Right atrium auricular region (tissue), 2 donors: ENCODE measurements around the gene SERPINA4. TPM values are rescaled to one million over a fixed set of nuclear protein-coding genes. Genes with fewer than 3 reads are reported as not detected.

Experiments used
- DNase-seq: peaks from one replicate; pipeline ENCODE4 v3.0.0-alpha.2; 2019; ENCODE audit warnings: low spot score
- H3K27ac ChIP-seq, 2 donors: fragments of 200-600 bp; sonication (generic); 1 replicate in 1 of 2; 2 replicates in 1 of 2; pipeline ENCODE4 v1.5.1; 2016 to 2019
- H3K27me3 ChIP-seq, 2 donors: fragments of 200-600 bp; sonication (generic); one replicate each; pipeline versions ENCODE4 v1.5.1 to v1.6.0; 2017 to 2019
- H3K36me3 ChIP-seq: fragments of 200-600 bp; sonication (generic); one replicate; pipeline ENCODE4 v1.5.1; 2016
- H3K4me1 ChIP-seq, 2 donors: fragments of 200-600 bp; sonication (generic); one replicate each; pipeline versions ENCODE4 v1.5.1 to v1.6.0; 2017 to 2019
- H3K4me3 ChIP-seq, 2 donors: fragments of 200-600 bp; sonication (generic); 1 replicate in 1 of 2; 2 replicates in 1 of 2; pipeline ENCODE4 v1.5.1; 2017 to 2019; ENCODE audit warnings: mild to moderate bottlenecking in 1 of 2, moderate library complexity in 1 of 2
- H3K9me3 ChIP-seq, 2 donors: fragments of 200-600 bp; sonication (generic); one replicate each; pipeline ENCODE4 v1.5.1; 2019
- CTCF ChIP-seq, 2 donors: fragments of 200-600 bp; sonication (generic); IDR thresholded peaks; one replicate each; pipeline ENCODE4 v1.5.1; 2019; ENCODE audit warnings: antibody characterized with exemption in 2 of 2
- total RNA-seq, 2 donors: library from RNA; depleted of rRNA; stranded (reverse); fragments of >200 nt; gene quantifications; one replicate each; pipeline ENCODE4 v1.1.0, GENCODE V29; 2016

SERPINA4 gene
- total RNA-seq, 2 donors from 2014 or later: not detected

- TF ChIP-seq CTCF (IDR thresholded peaks at IDR 0.05): no peak
- no peaks in the 10 kb centered on the region for H3K27me3 ChIP-seq
- no peak for DNase-seq
These were observed 30.1 kb upstream of the SERPINA4 start for GRCh38 chr14:94531187-94531586.

GRCh38 chr14:94532447-94532846 is 28.8 kb upstream of the SERPINA4 start:
- Histone ChIP-seq H3K9me3 (no peaks in the 10 kb centered on the region), H3K36me3 (no peaks in the 10 kb centered on the region), H3K27ac (no peak overlapping the region), H3K27me3 (no peaks in the 10 kb centered on the region), H3K4me3 (no peak overlapping the region), H3K4me1 (no peaks in the 10 kb centered on the region)
- TF ChIP-seq CTCF (IDR thresholded peaks at IDR 0.05): no peak
- DNase-seq: no peak

More at GRCh38 chr14:94531187-94531586, 30.1 kb upstream of the SERPINA4 start:
- H3K4me3 ChIP-seq: no peak overlapping the region
- H3K36me3 ChIP-seq: no peaks in the 10 kb centered on the region
- H3K9me3 ChIP-seq: peaks cover 0 to 5% of the 10 kb centered on the region in 2 donors
- H3K27ac ChIP-seq: no peak overlapping the region
- H3K4me1 ChIP-seq: no peaks in the 10 kb centered on the region

- Histone ChIP-seq H3K27ac (no peak overlapping the region), H3K36me3 (no peaks in the 10 kb centered on the region), H3K4me3 (no peak overlapping the region), H3K9me3 (no peaks in the 10 kb centered on the region), H3K4me1 (peaks cover 0 to 6% of the 10 kb centered on the region in 2 donors), H3K27me3 (no peaks in the 10 kb centered on the region)
- no peak for DNase-seq
- no peak for TF ChIP-seq CTCF (IDR thresholded peaks at IDR 0.05)
These were observed 25.7 kb upstream of the SERPINA4 start for GRCh38 chr14:94535506-94535905.

GRCh38 chr14:94536836-94537235 is 24.4 kb upstream of the SERPINA4 start:
- Histone ChIP-seq H3K36me3 (no peaks in the 10 kb centered on the region), H3K4me3 (no peak overlapping the region), H3K27ac (no peak overlapping the region), H3K4me1 (peaks cover 0 to 8% of the 10 kb centered on the region in 2 donors), H3K9me3 (no peaks in the 10 kb centered on the region), H3K27me3 (no peaks in the 10 kb centered on the region)
- no peak for DNase-seq
- TF ChIP-seq CTCF (IDR thresholded peaks at IDR 0.05): no peak

GRCh38 chr14:94538070-94538740 is 23.0 kb upstream of the SERPINA4 start:
- no peaks in the 10 kb centered on the region for H3K27me3 ChIP-seq

More at GRCh38 chr14:94538070-94538740, 23.0 kb upstream of the SERPINA4 start:
- no peaks in the 10 kb centered on the region for H3K9me3 ChIP-seq
- H3K36me3 ChIP-seq: no peaks in the 10 kb centered on the region
- peaks cover 0 to 8% of the 10 kb centered on the region in 2 donors for H3K4me1 ChIP-seq
- H3K27ac ChIP-seq: no peak overlapping the region
- no peak overlapping the region for H3K4me3 ChIP-seq
- TF ChIP-seq CTCF (IDR thresholded peaks at IDR 0.05): no peak
- no peak for DNase-seq
